KOPT-K1 (cell line): Measurements from ENCODE around the gene VIT.
"Not testable (repeated sequence)": the region's sequence is repeated elsewhere in the genome, so short reads cannot be mapped to it uniquely, and the experiment has no call there.

Experiments used
- H3K27ac ChIP-seq: fragments of 200-600 bp; sonication (generic); 2 replicates; pipeline ENCODE4 v1.5.1; 2016; ENCODE audit warnings: antibody characterized with exemption, mild to moderate bottlenecking, low read depth, low read length; ENCODE audit not compliant: poor library complexity, severe bottlenecking
- H3K36me3 ChIP-seq: fragments of 200-600 bp; sonication (generic); 2 replicates; pipeline ENCODE4 v1.5.1; 2017; ENCODE audit warnings: antibody characterized with exemption, mild to moderate bottlenecking, low read length, moderate library complexity; ENCODE audit not compliant: insufficient read depth
- H3K9me3 ChIP-seq: fragments of 200-600 bp; sonication (generic); 2 replicates; pipeline ENCODE4 v1.5.1; 2017; ENCODE audit warnings: antibody characterized with exemption, low read length, mild to moderate bottlenecking; ENCODE audit not compliant: insufficient read depth, poor library complexity, severe bottlenecking

Gene VIT

GRCh38 chr2:36811071-36811470 lies 114.6 kb downstream of the VIT start:
- Histone ChIP-seq H3K27ac (no peak overlapping the region), H3K36me3 (no peaks in the 10 kb centered on the region), H3K9me3 (no peaks in the 10 kb centered on the region)

DNA sequence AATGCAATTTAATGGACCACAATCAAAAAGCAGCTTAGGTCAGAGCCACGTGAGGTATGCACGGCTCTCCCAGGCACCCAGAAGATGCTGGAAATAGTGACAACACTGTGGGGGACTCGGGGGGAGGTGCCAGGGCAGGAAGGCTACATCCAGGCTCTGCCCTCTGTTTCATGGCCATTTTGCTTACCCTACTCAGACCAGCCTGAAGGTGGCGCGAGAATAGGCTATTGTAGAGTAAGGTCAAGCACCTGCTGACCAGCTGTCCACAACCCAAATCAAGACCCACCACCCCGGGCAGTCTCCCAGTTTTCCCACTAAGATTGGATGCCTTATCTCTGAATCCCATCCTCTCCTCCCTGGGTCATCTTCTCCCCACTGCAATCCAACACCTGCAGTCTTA lies 115.7 kb downstream of the VIT start:
- Histone ChIP-seq H3K36me3 (no peaks in the 10 kb centered on the region), H3K27ac (no peak overlapping the region), H3K9me3 (no peaks in the 10 kb centered on the region)

- Histone ChIP-seq H3K27ac (no peak overlapping the region), H3K9me3 (no peaks in the 10 kb centered on the region), H3K36me3 (no peaks in the 10 kb centered on the region)
Observed at GRCh38 chr2:36818542-36818941, 122.0 kb downstream of the VIT start.

- Histone ChIP-seq H3K9me3 (no peaks in the 10 kb centered on the region), H3K36me3 (no peaks in the 10 kb centered on the region), H3K27ac (no peak overlapping the region)
Observed at GRCh38 chr2:36819095-36819711, 122.7 kb downstream of the VIT start.

DNA sequence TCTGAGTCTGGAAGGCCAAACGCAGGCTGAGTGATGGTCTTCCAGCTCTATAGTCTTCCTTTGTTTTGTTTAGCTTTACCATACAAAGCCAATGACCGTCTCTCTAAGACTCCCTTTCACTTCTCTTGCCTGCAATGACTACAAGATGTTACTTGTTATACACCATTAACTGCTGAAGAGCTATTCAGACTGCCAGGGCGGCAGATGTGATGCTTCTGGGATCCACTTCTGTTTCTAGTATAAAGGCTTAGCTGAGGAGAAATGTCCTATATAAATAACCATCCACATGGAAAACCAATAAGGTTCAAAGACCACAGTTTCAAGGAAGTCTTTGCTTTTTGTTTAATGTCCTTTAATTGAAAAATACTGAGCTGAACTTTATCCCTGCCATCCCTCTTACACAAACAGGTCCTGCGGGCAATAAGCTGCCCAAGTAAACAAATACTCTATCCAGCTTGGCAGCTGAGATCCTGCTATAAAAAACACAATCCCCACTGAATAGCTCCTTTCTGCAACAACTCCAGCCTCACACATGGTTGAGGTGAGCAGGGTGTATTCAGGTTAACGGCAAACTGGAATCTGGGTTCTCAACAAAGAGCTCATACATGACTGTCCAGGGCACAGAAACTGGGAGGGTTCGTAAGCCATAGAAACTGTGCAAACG lies 124.6 kb downstream of the VIT start:
- Histone ChIP-seq H3K27ac (no peak overlapping the region), H3K9me3 (no peaks in the 10 kb centered on the region), H3K36me3 (no peaks in the 10 kb centered on the region)

DNA sequence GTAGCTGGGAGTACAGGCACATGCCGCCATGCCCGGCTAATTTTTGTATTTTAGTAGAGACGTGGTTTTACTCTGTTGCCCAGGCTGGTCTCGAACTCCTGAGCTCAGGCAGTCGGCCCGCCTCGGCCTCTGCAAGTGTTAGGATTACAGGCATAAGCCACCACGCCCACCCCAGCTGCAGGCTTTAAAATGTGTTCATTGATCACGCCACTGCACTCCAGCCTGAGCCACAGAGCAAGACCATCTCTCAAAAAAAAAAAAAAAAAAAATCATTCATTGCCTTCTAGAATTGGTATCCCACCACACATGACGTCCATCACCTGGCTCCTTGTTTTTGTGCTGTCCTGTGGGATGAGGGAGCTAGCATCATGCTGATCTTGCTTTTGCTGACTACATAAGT lies 127.4 kb downstream of the VIT start:
- Histone ChIP-seq H3K36me3 (no peaks in the 10 kb centered on the region), H3K9me3 (no peaks in the 10 kb centered on the region), H3K27ac (no peak overlapping the region)

DNA sequence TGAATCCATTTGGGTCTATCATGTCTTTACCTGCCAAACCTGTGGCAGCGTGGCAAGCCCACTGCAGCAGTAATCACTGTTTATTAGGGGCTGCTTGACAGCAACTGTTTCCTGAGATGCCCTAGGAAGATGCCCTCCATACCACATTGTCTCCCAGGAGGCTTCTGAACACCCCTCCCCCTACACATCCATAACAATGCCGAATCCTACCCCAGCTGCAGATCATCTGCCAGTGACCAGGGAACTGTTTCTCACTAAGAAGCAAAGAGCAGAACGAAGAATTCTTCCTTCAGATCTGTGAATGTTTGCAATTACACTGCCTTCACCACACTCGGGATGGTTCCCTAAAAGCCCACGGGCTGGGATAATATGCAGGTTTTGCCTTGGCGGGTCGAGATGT lies 127.8 kb downstream of the VIT start:
- no peaks in the 10 kb centered on the region for H3K36me3 ChIP-seq

GRCh38 chr2:36824683-36825082 lies 128.2 kb downstream of the VIT start:
- H3K9me3 ChIP-seq, H3K36me3 ChIP-seq, H3K27ac ChIP-seq: not testable (repeated sequence)

More for the DNA sequence above, 127.8 kb downstream of the VIT start:
- H3K9me3 ChIP-seq = no peaks in the 10 kb centered on the region
- no peak overlapping the region for H3K27ac ChIP-seq

- H3K27ac ChIP-seq = no peak overlapping the region
- H3K36me3 ChIP-seq = no peaks in the 10 kb centered on the region
- H3K9me3 ChIP-seq = no peaks in the 10 kb centered on the region
Observed at GRCh38 chr2:36831185-36831584, 134.7 kb downstream of the VIT start.

- H3K36me3 ChIP-seq = no peaks in the 10 kb centered on the region
- no peak overlapping the region for H3K27ac ChIP-seq
- H3K9me3 ChIP-seq = no peaks in the 10 kb centered on the region
Observed at GRCh38 chr2:36834203-36834602, 137.7 kb downstream of the VIT start.

DNA sequence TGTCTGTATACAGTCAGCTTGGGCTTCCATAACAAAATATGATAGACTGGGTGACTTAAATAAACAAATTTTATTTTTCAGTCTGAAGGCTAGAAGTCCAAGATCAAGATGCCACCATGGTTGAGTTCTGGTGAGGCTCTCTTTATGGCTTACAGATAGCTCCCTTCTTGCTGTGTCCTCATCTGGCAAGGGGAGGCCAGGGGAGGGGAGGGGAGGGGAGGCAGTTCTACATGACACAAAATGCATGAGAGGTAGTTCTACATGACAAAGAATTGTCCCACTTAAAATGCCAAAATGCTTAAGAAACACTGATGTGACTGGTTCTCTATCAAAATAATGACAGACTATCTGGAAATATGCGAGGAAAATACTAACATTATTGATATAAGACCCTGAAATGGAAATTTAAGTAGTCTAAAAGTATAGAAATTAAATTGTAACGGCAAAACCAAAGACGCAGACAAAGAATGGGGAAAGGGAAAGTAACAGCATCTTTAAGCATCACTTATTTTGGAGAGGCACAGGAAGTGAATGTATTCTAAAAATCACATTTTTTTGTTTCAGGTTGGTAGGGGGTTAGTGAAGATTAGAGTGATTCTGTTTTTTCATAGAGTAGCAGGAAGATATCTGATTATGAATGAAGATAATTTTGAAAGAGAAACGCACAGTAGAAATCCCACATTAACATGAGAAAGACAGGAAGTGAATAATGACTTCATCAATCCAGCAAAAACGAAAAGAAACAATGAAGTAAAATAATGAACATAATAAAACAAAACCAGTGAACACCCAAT lies 138.4 kb downstream of the VIT start:
- Histone ChIP-seq H3K27ac (no peak overlapping the region), H3K36me3 (no peaks in the 10 kb centered on the region), H3K9me3 (no peaks in the 10 kb centered on the region)

GRCh38 chr2:36839976-36840617 lies 143.6 kb downstream of the VIT start:
- Histone ChIP-seq H3K27ac (no peak overlapping the region), H3K36me3 (peaks cover 5% of the 10 kb centered on the region; the same call in 1 of the 2 replicates), H3K9me3 (no peaks in the 10 kb centered on the region)

- H3K9me3 ChIP-seq = no peaks in the 10 kb centered on the region
- peaks cover 18% of the 10 kb centered on the region for H3K36me3 ChIP-seq
- H3K27ac ChIP-seq = no peak overlapping the region
Observed at GRCh38 chr2:36843838-36844237, 147.3 kb downstream of the VIT start.

- Histone ChIP-seq H3K27ac (no peak overlapping the region), H3K36me3 (peaks cover 49% of the 10 kb centered on the region), H3K9me3 (no peaks in the 10 kb centered on the region)
Observed at GRCh38 chr2:36849265-36849664, 152.8 kb downstream of the VIT start.

- Histone ChIP-seq H3K27ac (no peak overlapping the region), H3K9me3 (no peaks in the 10 kb centered on the region), H3K36me3 (peaks cover 59% of the 10 kb centered on the region)
Observed at GRCh38 chr2:36854241-36854640, 157.7 kb downstream of the VIT start.
